Urothelium cell line (cell line): ENCODE measurements around the gene ATP1B4.
A peak's percentile ranks its signal among the peaks of the same experiment; 100 is the strongest.

ENCODE experiments used
- DNase-seq: peaks from one replicate; pipeline ENCODE4 v3.0.0; 2011; ENCODE audit warnings: low spot score, mixed read lengths
- FAIRE-seq: peaks from 2 replicates; lab custom pipeline; 2011; peaks lifted over from hg19 to GRCh38; lab: Jason Lieb, UNC

The ATP1B4 gene

GRCh38 chrX:120372667-120373370, 10.9 kb downstream of the ATP1B4 start:
- DNase-seq (no peak), FAIRE-seq (no peak)

GRCh38 chrX:120377179-120377578, 15.3 kb downstream of the ATP1B4 start:
- DNase-seq: no peak
- FAIRE-seq: no peak

- no peak for FAIRE-seq
- no peak for DNase-seq
These were observed 15.8 kb downstream of the ATP1B4 start for GRCh38 chrX:120377715-120378114.

- FAIRE-seq (no peak), DNase-seq (no peak)
These were observed 16.7 kb downstream of the ATP1B4 start for GRCh38 chrX:120378570-120378969.

DNA sequence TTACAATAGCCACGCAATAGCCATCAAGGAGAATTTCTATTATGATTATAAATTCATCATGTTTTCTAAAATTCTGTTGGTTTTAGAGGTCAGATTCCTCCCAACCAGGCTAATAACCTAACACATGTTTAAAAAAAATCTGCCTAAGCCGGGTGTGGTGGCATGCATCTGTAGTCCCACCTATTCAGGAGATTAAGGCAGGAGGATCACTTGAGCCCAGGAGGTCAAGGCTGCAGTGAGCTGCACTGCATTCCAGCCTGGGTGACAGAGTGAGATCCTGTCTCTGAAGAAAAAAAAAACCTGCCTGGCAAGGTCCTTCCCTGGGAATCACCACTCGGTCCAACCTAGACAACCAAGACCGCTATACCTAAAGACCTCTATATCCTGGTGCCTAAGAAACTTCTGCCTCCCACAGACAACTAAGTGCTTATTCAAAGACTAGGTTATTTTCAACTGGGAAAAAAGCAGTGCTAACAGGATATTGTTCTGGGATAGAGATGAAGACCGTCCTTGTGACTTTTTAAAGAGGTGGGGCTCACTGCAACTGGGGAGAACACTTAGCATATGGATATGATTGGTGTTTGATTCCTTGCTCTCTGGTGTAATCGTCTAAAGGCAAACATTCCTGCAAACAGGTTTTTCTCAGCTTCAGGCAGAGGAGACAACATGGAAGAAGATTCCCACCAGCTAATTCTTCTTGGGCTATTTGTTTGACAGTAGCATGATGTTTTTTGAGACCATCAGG, 18.2 kb downstream of the ATP1B4 start:
- DNase-seq (no peak), FAIRE-seq (no peak)

DNA sequence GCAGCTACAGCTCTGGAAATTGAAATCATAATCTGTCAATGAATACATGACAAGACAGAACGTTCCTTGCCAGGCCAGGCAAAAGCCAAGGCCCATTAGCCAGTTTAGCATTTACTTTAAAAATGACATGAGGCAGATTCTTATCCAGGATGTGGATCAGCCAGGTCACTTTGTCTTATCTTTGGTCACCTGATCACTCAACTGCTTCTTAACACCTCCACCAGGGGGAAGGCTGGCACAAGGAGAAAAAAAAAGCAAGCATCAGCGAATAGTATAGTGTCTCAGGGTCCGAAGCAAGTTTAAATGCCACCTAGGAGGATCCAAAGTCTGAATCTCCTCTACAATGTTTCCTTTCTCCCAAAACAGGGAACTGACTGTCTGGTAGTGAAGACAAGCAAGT, 18.8 kb downstream of the ATP1B4 start:
- no peak for FAIRE-seq
- DNase-seq: peak; percentile 3

DNA sequence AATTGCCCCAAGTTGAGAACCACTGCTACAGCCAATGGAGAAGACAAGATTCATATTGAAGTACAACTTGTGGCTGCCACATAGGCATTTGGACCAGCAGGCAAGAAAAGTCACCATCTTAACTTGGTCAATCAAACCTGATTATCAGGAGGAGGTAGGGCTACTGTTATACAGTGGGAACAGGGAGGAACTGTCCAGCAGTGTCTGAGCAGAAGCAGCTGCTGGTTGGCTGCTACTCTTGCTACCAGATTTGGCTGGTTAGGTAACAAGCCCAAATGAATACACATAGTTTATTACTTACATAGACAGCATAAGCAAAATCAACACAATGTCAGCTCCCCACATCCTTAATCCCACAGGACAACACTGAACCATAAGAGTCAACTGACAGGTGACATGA, 39.4 kb downstream of the ATP1B4 start:
- no peak for DNase-seq
- FAIRE-seq: no peak

DNA sequence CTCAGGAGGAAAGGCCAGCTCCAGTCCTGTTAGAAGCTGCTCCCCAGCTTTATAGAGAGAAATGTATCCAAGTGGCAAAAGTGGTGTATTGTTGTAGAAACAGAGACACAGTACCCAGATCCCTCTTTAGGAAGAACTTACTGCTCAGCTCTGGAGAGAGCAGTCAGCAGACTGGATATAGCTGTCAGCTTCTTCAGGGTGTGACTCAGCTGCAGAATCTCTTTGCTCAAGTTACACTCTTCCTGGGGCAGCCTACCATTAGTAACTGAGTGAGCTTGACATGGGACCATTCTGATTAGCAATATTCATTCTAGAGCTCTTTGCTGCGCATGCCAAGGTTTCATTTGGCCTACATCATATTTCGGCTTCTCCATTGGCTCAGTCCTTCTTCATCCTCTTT, 40.5 kb downstream of the ATP1B4 start:
- FAIRE-seq (no peak), DNase-seq (no peak)

DNA sequence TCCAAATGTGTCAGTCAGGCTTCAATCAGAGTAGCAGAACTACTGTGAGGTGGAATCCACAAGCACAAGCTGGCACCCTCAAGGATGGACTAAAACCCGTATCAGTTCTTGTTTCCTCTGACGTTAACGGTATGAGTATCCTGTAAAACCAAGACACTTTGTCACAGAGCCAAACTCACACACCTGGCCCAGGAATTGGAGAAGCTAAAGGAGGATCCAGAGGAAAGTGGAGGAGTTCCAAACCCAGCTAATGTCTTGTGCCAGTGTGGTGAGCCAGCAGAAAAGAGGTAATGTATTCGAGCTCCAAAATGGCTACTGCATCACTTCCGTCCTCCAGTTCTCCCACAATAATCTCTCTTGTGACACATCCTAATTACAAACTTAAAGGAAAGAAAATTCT, 44.7 kb downstream of the ATP1B4 start:
- DNase-seq: no peak
- no peak for FAIRE-seq

- no peak for FAIRE-seq
- no peak for DNase-seq
These were observed 46.3 kb downstream of the ATP1B4 start for GRCh38 chrX:120408168-120408567.

DNA sequence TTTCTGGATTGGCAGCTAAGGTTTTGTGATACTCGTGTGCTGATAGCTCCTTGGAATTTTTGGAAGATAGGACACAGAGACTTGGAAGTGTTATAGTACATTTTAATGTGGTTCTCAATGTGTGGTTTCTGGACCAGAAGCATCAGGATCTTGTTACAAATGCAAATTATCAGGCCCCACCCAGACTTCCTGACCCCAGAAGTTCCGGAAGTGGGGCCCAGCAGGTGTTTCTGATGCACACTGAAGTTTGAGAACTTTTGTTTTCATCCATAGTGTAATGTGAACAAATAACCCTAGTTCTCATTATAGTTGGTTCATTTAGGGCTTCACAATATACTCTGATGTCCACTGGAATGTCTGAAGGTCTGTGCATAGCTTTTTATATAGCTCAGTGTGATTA, 57.6 kb downstream of the ATP1B4 start:
- FAIRE-seq: no peak

GRCh38 chrX:120426599-120426998, 64.7 kb downstream of the ATP1B4 start:
- no peak for DNase-seq
- FAIRE-seq: no peak

More for the DNA sequence above, 57.6 kb downstream of the ATP1B4 start:
- no peak for DNase-seq

- FAIRE-seq (no peak), DNase-seq (no peak)
These were observed 66.4 kb downstream of the ATP1B4 start for GRCh38 chrX:120428309-120428708.

GRCh38 chrX:120429776-120430540, 68.1 kb downstream of the ATP1B4 start:
- DNase-seq (no peak), FAIRE-seq (no peak)
